SK-N-SH (cell line): ENCODE results near the gene MOV10L1. TPM values are rescaled to one million over a fixed set of nuclear protein-coding genes. Genes with fewer than 3 reads are reported as not detected.

Source experiments
- CTCF ChIA-PET: fragments of 300-600, 350-600 bp; formaldehyde crosslinking; extraction: SDS; loops from one replicate; lab custom pipeline; 2021; lab: Yijun Ruan, JAX
- POLR2A ChIA-PET: fragments of 350-600 bp; sonication (Branson Sonifier 250); formaldehyde crosslinking; extraction: SDS; loops from one replicate; lab custom pipeline; 2020; ENCODE audit warnings: antibody characterized with exemption, inconsistent platforms; lab: Yijun Ruan, JAX
- DNase-seq: peaks from one replicate; pipeline ENCODE4 v3.0.0; 2012
- H2AFZ ChIP-seq: fragments of 200-600 bp; sonication (generic); 2 replicates; pipeline ENCODE4 v1.8.1; 2016; ENCODE audit warnings: antibody characterized with exemption, mild to moderate bottlenecking, low read depth
- H3F3A ChIP-seq: fragments of 200-600 bp; sonication (generic); replicated peaks from 2 replicates; pipeline ENCODE3; 2016; ENCODE audit warnings: antibody characterized with exemption, mild to moderate bottlenecking; ENCODE audit not compliant: insufficient read depth
- H3K27ac ChIP-seq, 2 experiments: fragments of 200-500 bp in 1 of 2; fragments of 200-600 bp in 1 of 2; sonication (Bioruptor generic) in 1 of 2; sonication (generic), shearing (Covaris generic) in 1 of 2; 2 replicates each; pipeline versions ENCODE4 v1.5.1 to v1.6.1; 2014 to 2016; ENCODE audit warnings: low read depth in 2 of 2, inconsistent platforms in 1 of 2, low read length in 1 of 2, mild to moderate bottlenecking in 1 of 2, mixed read lengths in 1 of 2
- H3K27me3 ChIP-seq: fragments of 200-600 bp; sonication (generic), shearing (Covaris generic); 2 replicates; pipeline ENCODE4 v1.6.1; 2016; ENCODE audit warnings: mixed run types; ENCODE audit not compliant: insufficient read depth
- H3K36me3 ChIP-seq, 2 experiments: fragments of 200-500 bp in 1 of 2; fragments of 200-600 bp in 1 of 2; sonication (Bioruptor generic) in 1 of 2; sonication (generic) in 1 of 2; replicated peaks in 1 of 2; 2 replicates each; pipeline versions ENCODE3 to v1.5.1; 2014 to 2016; ENCODE audit warnings: low read length in 1 of 2, mild to moderate bottlenecking in 1 of 2; ENCODE audit not compliant: insufficient read depth in 2 of 2, control insufficient read depth in 1 of 2
- H3K4me1 ChIP-seq, 2 experiments: fragments of 200-500 bp in 1 of 2; fragments of 200-600 bp in 1 of 2; sonication (Bioruptor generic) in 1 of 2; sonication (generic), shearing (Covaris generic) in 1 of 2; 2 replicates each; pipeline versions ENCODE4 v1.5.1 to v1.6.1; 2014 to 2016; ENCODE audit warnings: low read depth in 1 of 2, low read length in 1 of 2, mixed run types in 1 of 2; ENCODE audit not compliant: insufficient read depth in 2 of 2, control insufficient read depth in 1 of 2
- H3K4me2 ChIP-seq: fragments of 200-600 bp; sonication (generic), shearing (Covaris generic); 2 replicates; pipeline ENCODE4 v1.6.1; 2017; ENCODE audit warnings: mixed run types
- H3K4me3 ChIP-seq, 2 experiments: fragments of 200-500 bp in 1 of 2; fragments of 200-600 bp in 1 of 2; sonication (Bioruptor generic) in 1 of 2; sonication (generic), shearing (Covaris generic) in 1 of 2; 2 replicates each; pipeline versions ENCODE4 v1.5.1 to v1.8.1; 2014 to 2016; ENCODE audit warnings: low read depth in 2 of 2, inconsistent platforms in 1 of 2, low read length in 1 of 2, mild to moderate bottlenecking in 1 of 2, mixed read lengths in 1 of 2, moderate library complexity in 1 of 2
- H3K79me2 ChIP-seq: fragments of 200-600 bp; sonication (generic); 2 replicates; pipeline ENCODE4 v1.8.1; 2017; ENCODE audit warnings: mild to moderate bottlenecking; ENCODE audit not compliant: insufficient read depth
- H3K9ac ChIP-seq: fragments of 200-600 bp; sonication (generic); 2 replicates; pipeline ENCODE4 v1.6.1; 2017; ENCODE audit warnings: mixed run types
- H3K9me2 ChIP-seq: fragments of 200-600 bp; sonication (generic); 2 replicates; pipeline ENCODE4 v1.6.1; 2017; ENCODE audit warnings: mixed run types
- H3K9me3 ChIP-seq: fragments of 200-600 bp; sonication (generic); 2 replicates; pipeline ENCODE4 v1.6.1; 2017; ENCODE audit warnings: mixed run types, mild to moderate bottlenecking, moderate library complexity
- H4K20me1 ChIP-seq: fragments of 200-600 bp; sonication (generic); 2 replicates; pipeline ENCODE4 v1.6.1; 2017; ENCODE audit warnings: mild to moderate bottlenecking, mixed run types; ENCODE audit not compliant: insufficient read depth
- EZH2phosphoT487 ChIP-seq: fragments of 200-600 bp; sonication (generic); IDR thresholded peaks from 2 replicates; pipeline ENCODE4 v1.6.1; 2017; ENCODE audit warnings: low read depth, mixed run types, mild to moderate bottlenecking, antibody characterized with exemption, moderate library complexity, borderline replicate concordance
- FOSL2 ChIP-seq: IDR thresholded peaks from 2 replicates; pipeline ENCODE4 v1.4.0; 2012; ENCODE audit warnings: low read depth, mild to moderate bottlenecking, moderate library complexity, borderline replicate concordance
- FOXJ3 ChIP-seq: sonication (generic); formaldehyde crosslinking; IDR thresholded peaks from 2 replicates; pipeline ENCODE4 v1.5.1; 2020; ENCODE audit warnings: mild to moderate bottlenecking, missing genetic modification reagents
- MEF2A ChIP-seq: IDR thresholded peaks from 2 replicates; pipeline ENCODE4 v1.4.0; 2012; ENCODE audit warnings: low read depth, borderline replicate concordance
- NFIC ChIP-seq: IDR thresholded peaks from 2 replicates; pipeline ENCODE4 v1.4.0; 2012; ENCODE audit warnings: borderline replicate concordance
- NRF1 ChIP-seq: IDR thresholded peaks from 2 replicates; pipeline ENCODE4 v1.6.1; 2012; ENCODE audit warnings: low read depth, mild to moderate bottlenecking, low read length
- RFX5 ChIP-seq: IDR thresholded peaks from 2 replicates; pipeline ENCODE4 v1.6.1; 2012; ENCODE audit warnings: mild to moderate bottlenecking, improper control_type of control experiment, low read length
- RXRA ChIP-seq: IDR thresholded peaks from 2 replicates; pipeline ENCODE4 v1.4.0; 2012; ENCODE audit warnings: low read depth, mild to moderate bottlenecking, borderline replicate concordance
- WGBS: methylation state at CpG from one replicate; pipeline ENCODE4 v1.1.6; 2017; ENCODE audit warnings: low lambda C conversion rate; 5-methylcytosine and 5-hydroxymethylcytosine counted together
- polyA plus RNA-seq, 3 experiments: library from polyadenylated mRNA; depleted of rRNA; stranded (reverse); fragments of >200 nt; gene quantifications; 2 replicates each; pipeline ENCODE4 v1.2.3, GENCODE V29; 2012
- TF ChIP-seq, protein P1 (sequence below): IDR thresholded peaks from 2 replicates; pipeline ENCODE4; 2012
- TF ChIP-seq, protein P2 (sequence below): fragments of 200-600 bp; sonication (generic); IDR thresholded peaks from 2 replicates; pipeline ENCODE4 v1.6.1; 2017; ENCODE audit warnings: antibody characterized with exemption, mild to moderate bottlenecking, moderate library complexity
- TF ChIP-seq, protein P3 (sequence below): IDR thresholded peaks from 2 replicates; pipeline ENCODE4 v1.4.0; 2012; ENCODE audit warnings: low read depth, borderline replicate concordance
- TF ChIP-seq, protein P4 (sequence below): fragments of 150-350 bp; IDR thresholded peaks from 2 replicates; pipeline ENCODE4 v1.6.1; 2016; ENCODE audit warnings: mild to moderate bottlenecking, low read depth, low read length

The MOV10L1 gene
- polyA plus RNA-seq, 1 of the 3 experiments (the other 2 are of a cell fraction), result 2.1 TPM

DNA sequence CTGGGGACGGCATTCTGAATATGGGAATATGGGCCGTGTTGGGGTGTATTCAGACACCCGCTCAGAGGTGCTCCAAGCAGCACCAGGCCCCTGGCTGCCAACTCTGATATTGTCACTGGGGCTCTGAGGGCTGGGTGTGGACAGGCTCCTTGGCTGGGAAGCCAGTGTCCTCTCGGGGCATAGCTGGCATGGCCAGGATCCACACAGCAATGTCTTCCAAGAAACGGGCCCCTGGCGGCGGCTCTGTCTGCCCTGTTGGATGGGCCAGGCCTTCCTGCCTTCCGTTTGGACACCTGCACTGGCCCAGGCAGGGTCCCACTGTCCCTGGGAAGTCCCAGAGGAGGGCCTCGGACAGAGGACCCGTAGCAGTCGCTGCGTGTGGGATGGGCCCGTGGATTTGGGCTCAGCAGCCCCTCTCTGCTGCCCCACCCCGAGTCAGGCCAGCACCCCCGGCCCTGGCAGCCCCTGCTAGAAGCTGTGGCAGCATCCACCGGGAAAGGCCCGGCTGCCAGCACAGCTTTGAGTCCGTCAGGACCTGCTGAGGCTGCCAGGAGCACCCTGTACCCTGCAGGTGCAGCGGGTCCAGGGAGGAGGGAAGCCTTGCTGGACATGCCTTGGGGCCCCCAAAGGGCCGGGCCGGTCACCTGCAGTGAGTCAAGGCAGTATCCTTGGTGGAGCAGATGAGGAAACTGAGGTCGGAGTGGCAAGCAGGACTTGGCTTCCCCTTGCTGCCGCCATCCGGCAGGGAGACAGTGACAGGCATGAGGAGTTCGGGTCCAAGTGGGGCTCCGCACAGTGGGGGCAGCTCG, 84.8 kb downstream of the MOV10L1 start:
- H3F3A ChIP-seq, result no peaks in the 10 kb centered on the region

DNA sequence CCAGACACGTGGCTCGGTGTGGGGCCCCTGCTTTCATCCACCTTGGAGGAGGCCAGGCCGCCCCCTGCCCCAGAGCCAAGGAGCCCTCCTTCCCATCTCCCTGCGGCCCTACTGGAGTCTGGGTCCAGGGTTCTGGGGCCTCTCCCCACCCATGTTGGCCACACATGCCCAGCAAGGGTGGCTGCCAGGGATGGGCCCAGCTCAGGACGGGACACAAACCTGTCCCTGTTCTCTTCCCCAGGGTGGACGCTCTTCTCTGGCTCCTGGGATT, 85.3 kb downstream of the MOV10L1 start:
- no peak for DNase-seq
- H2AFZ ChIP-seq, result no peak overlapping the region
- H3K4me1 ChIP-seq, result peaks cover 0 to 3% of the 10 kb centered on the region in 2 experiments; a peak in 1 of 4 replicates
- TF ChIP-seq FOSL2 (no peak), EZH2phosphoT487 (no peak), MEF2A (no peak), RXRA (no peak), NFIC (no peak), RFX5 (no peak), FOXJ3 (no peak), NRF1 (no peak)
- TF ChIP-seq, protein P1, sequence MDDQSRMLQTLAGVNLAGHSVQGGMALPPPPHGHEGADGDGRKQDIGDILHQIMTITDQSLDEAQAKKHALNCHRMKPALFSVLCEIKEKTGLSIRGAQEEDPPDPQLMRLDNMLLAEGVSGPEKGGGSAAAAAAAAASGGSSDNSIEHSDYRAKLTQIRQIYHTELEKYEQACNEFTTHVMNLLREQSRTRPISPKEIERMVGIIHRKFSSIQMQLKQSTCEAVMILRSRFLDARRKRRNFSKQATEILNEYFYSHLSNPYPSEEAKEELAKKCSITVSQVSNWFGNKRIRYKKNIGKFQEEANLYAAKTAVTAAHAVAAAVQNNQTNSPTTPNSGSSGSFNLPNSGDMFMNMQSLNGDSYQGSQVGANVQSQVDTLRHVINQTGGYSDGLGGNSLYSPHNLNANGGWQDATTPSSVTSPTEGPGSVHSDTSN, result no peak
- TF ChIP-seq, protein P2, sequence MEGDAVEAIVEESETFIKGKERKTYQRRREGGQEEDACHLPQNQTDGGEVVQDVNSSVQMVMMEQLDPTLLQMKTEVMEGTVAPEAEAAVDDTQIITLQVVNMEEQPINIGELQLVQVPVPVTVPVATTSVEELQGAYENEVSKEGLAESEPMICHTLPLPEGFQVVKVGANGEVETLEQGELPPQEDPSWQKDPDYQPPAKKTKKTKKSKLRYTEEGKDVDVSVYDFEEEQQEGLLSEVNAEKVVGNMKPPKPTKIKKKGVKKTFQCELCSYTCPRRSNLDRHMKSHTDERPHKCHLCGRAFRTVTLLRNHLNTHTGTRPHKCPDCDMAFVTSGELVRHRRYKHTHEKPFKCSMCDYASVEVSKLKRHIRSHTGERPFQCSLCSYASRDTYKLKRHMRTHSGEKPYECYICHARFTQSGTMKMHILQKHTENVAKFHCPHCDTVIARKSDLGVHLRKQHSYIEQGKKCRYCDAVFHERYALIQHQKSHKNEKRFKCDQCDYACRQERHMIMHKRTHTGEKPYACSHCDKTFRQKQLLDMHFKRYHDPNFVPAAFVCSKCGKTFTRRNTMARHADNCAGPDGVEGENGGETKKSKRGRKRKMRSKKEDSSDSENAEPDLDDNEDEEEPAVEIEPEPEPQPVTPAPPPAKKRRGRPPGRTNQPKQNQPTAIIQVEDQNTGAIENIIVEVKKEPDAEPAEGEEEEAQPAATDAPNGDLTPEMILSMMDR, result no peak
- TF ChIP-seq, protein P3, sequence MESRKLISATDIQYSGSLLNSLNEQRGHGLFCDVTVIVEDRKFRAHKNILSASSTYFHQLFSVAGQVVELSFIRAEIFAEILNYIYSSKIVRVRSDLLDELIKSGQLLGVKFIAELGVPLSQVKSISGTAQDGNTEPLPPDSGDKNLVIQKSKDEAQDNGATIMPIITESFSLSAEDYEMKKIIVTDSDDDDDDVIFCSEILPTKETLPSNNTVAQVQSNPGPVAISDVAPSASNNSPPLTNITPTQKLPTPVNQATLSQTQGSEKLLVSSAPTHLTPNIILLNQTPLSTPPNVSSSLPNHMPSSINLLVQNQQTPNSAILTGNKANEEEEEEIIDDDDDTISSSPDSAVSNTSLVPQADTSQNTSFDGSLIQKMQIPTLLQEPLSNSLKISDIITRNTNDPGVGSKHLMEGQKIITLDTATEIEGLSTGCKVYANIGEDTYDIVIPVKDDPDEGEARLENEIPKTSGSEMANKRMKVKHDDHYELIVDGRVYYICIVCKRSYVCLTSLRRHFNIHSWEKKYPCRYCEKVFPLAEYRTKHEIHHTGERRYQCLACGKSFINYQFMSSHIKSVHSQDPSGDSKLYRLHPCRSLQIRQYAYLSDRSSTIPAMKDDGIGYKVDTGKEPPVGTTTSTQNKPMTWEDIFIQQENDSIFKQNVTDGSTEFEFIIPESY, result no peak
- H3K79me2 ChIP-seq, result no peaks in the 10 kb centered on the region
- WGBS, result 76% methylated on average over 2 of the region's 6 CpGs
- no peak overlapping the region for H3K4me2 ChIP-seq
- no peaks in the 10 kb centered on the region for H3K36me3 ChIP-seq
- H4K20me1 ChIP-seq, result no peaks in the 10 kb centered on the region
- H3K27ac ChIP-seq, result no peak overlapping the region
- no peaks in the 10 kb centered on the region for H3K27me3 ChIP-seq
- no peak overlapping the region for H3K9ac ChIP-seq
- POLR2A ChIA-PET, result interaction anchor here (0.6 kb wide), 1 partner anchor 286 kb away, joined by 3 read pairs; no protein-coding TSS in a partner anchor
- no peaks in the 10 kb centered on the region for H3K9me2 ChIP-seq
- H3K4me3 ChIP-seq, result no peak overlapping the region
- CTCF ChIA-PET, result interaction anchor here (1.7 kb wide), 1 partner anchor 16 kb away, joined by 5 read pairs; no protein-coding TSS in a partner anchor
- no peaks in the 10 kb centered on the region for H3F3A ChIP-seq
- no peaks in the 10 kb centered on the region for H3K9me3 ChIP-seq

More for the DNA sequence above, 84.8 kb downstream of the MOV10L1 start:
- H2AFZ ChIP-seq, result no peak overlapping the region
- POLR2A ChIA-PET, result no interaction called here
- no peaks in the 10 kb centered on the region for H3K79me2 ChIP-seq
- no peak overlapping the region for H3K4me2 ChIP-seq
- CTCF ChIA-PET, result interaction anchor here (1.7 kb wide), 1 partner anchor 17 kb away, joined by 5 read pairs; no protein-coding TSS in a partner anchor
- H3K27me3 ChIP-seq, result no peaks in the 10 kb centered on the region
- H4K20me1 ChIP-seq, result no peaks in the 10 kb centered on the region
- no peaks in the 10 kb centered on the region for H3K9me2 ChIP-seq
- no peak overlapping the region for H3K27ac ChIP-seq
- TF ChIP-seq, protein P4, sequence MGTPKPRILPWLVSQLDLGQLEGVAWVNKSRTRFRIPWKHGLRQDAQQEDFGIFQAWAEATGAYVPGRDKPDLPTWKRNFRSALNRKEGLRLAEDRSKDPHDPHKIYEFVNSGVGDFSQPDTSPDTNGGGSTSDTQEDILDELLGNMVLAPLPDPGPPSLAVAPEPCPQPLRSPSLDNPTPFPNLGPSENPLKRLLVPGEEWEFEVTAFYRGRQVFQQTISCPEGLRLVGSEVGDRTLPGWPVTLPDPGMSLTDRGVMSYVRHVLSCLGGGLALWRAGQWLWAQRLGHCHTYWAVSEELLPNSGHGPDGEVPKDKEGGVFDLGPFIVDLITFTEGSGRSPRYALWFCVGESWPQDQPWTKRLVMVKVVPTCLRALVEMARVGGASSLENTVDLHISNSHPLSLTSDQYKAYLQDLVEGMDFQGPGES, result no peak
- TF ChIP-seq, all 33 proteins: peak for 0
- Histone ChIP-seq H3K9ac (no peak overlapping the region), H3K36me3 (no peaks in the 10 kb centered on the region), H3K9me3 (no peaks in the 10 kb centered on the region), H3K4me3 (no peak overlapping the region), H3K4me1 (peaks cover 0 to 3% of the 10 kb centered on the region in 2 experiments; a peak in 1 of 4 replicates)
- DNase-seq, result no peak
- WGBS, result 73% methylated on average over 2 of the region's 27 CpGs
